Measurements from ENCODE around the gene ANKS3.

- TF ChIP-seq POLR2AphosphoS5 (IDR thresholded peaks at IDR 0.05; ENCODE audit: low read depth, low read length) = no peak
- no peak for TF ChIP-seq CTCF (IDR thresholded peaks at IDR 0.05 in 2 of 3, conservative IDR thresholded peaks at IDR 0.05 in 1 of 3; ENCODE audit: borderline replicate concordance in 1 of 3, insufficient read depth in 1 of 3, low read depth in 2 of 3, low read length in 2 of 3)
- TF ChIP-seq POLR2A (IDR thresholded peaks at IDR 0.05; ENCODE audit: borderline replicate concordance, extremely low read depth, insufficient read depth, insufficient read length) = no peak
- no peak for TF ChIP-seq EZH2 (IDR thresholded peaks at IDR 0.05)
- TF ChIP-seq CEBPB (IDR thresholded peaks at IDR 0.05; ENCODE audit: low read depth) = no peak
- TF ChIP-seq EGR1 (IDR thresholded peaks at IDR 0.05; ENCODE audit: low read depth) = no peak
- TF ChIP-seq MAX (IDR thresholded peaks at IDR 0.05) = no peak
- no peak for TF ChIP-seq ZBTB33 (IDR thresholded peaks at IDR 0.05; ENCODE audit: extremely low read depth, insufficient replicate concordance, low read length)
- no peak for TF ChIP-seq ZNF274 (IDR thresholded peaks at IDR 0.05; ENCODE audit: low read depth, low read length)
- no peak for TF ChIP-seq ZFX (IDR thresholded peaks at IDR 0.05)
Measured at GRCh38 chr16:4752351-4753100, 18.5 kb upstream of the ANKS3 start.
